WTC11 (cell line): Measurements from ENCODE around the gene EDIL3.

Experiments used
- ATF2 ChIP-seq: sonication (generic); formaldehyde crosslinking; IDR thresholded peaks from 2 replicates; pipeline ENCODE4 v1.8.1; 2022; ENCODE audit warnings: low read depth, missing genetic modification reagents, borderline replicate concordance
- CBFB ChIP-seq: sonication (generic); formaldehyde crosslinking; IDR thresholded peaks from 2 replicates; pipeline ENCODE4 v1.8.1; 2022; ENCODE audit warnings: mild to moderate bottlenecking, low read depth, missing genetic modification reagents
- CREB1 ChIP-seq: sonication (generic); formaldehyde crosslinking; IDR thresholded peaks from 2 replicates; pipeline ENCODE4 v1.8.0; 2023; ENCODE audit warnings: mild to moderate bottlenecking, missing genetic modification reagents
- ELF4 ChIP-seq: sonication (generic); formaldehyde crosslinking; IDR thresholded peaks from 2 replicates; pipeline ENCODE4 v1.8.1; 2022; ENCODE audit warnings: low read depth, mild to moderate bottlenecking, moderate library complexity, missing genetic modification reagents
- ESRRA ChIP-seq: sonication (generic); formaldehyde crosslinking; IDR thresholded peaks from 2 replicates; pipeline ENCODE4 v1.8.1; 2022; ENCODE audit warnings: mild to moderate bottlenecking, missing genetic modification reagents, borderline replicate concordance
- ETV6 ChIP-seq: sonication (generic); formaldehyde crosslinking; IDR thresholded peaks from 2 replicates; pipeline ENCODE4 v1.8.1; 2022; ENCODE audit warnings: mild to moderate bottlenecking, missing genetic modification reagents
- NR2C2 ChIP-seq: sonication (generic); formaldehyde crosslinking; IDR thresholded peaks from 2 replicates; pipeline ENCODE4 v1.8.0; 2022; ENCODE audit warnings: mild to moderate bottlenecking, missing genetic modification reagents
- SP1 ChIP-seq: sonication (generic); formaldehyde crosslinking; conservative IDR thresholded peaks from 2 replicates; pipeline ENCODE4 v1.8.1; 2022; ENCODE audit warnings: missing genetic modification reagents
- TF ChIP-seq, protein P1 (sequence below): sonication (generic); formaldehyde crosslinking; IDR thresholded peaks from 2 replicates; pipeline ENCODE4 v1.8.0; 2022; ENCODE audit warnings: mild to moderate bottlenecking, missing genetic modification reagents
- TF ChIP-seq, protein P2 (sequence below): fragments of 200-600 bp; IDR thresholded peaks from 2 replicates; pipeline ENCODE4 v1.8.0; 2022; ENCODE audit warnings: antibody characterized with exemption
- TF ChIP-seq, protein P3 (sequence below): sonication (generic); formaldehyde crosslinking; IDR thresholded peaks from 2 replicates; pipeline ENCODE4 v1.8.1; 2023; ENCODE audit warnings: mild to moderate bottlenecking, missing genetic modification reagents, moderate library complexity
- TF ChIP-seq, protein P4 (sequence below): sonication (generic); formaldehyde crosslinking; IDR thresholded peaks from 2 replicates; pipeline ENCODE4 v1.8.1; 2023; ENCODE audit warnings: mild to moderate bottlenecking, moderate library complexity, missing genetic modification reagents

- TF ChIP-seq, protein P1, sequence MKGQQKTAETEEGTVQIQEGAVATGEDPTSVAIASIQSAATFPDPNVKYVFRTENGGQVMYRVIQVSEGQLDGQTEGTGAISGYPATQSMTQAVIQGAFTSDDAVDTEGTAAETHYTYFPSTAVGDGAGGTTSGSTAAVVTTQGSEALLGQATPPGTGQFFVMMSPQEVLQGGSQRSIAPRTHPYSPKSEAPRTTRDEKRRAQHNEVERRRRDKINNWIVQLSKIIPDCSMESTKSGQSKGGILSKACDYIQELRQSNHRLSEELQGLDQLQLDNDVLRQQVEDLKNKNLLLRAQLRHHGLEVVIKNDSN (CRISPR knock-in tag), result no peak
- no peak for TF ChIP-seq CBFB (CRISPR knock-in tag)
- TF ChIP-seq, protein P2, sequence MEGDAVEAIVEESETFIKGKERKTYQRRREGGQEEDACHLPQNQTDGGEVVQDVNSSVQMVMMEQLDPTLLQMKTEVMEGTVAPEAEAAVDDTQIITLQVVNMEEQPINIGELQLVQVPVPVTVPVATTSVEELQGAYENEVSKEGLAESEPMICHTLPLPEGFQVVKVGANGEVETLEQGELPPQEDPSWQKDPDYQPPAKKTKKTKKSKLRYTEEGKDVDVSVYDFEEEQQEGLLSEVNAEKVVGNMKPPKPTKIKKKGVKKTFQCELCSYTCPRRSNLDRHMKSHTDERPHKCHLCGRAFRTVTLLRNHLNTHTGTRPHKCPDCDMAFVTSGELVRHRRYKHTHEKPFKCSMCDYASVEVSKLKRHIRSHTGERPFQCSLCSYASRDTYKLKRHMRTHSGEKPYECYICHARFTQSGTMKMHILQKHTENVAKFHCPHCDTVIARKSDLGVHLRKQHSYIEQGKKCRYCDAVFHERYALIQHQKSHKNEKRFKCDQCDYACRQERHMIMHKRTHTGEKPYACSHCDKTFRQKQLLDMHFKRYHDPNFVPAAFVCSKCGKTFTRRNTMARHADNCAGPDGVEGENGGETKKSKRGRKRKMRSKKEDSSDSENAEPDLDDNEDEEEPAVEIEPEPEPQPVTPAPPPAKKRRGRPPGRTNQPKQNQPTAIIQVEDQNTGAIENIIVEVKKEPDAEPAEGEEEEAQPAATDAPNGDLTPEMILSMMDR, result no peak
- TF ChIP-seq ELF4, result no peak
- no peak for TF ChIP-seq NR2C2 (CRISPR knock-in tag)
- no peak for TF ChIP-seq SP1 (CRISPR knock-in tag)
- no peak for TF ChIP-seq ATF2 (CRISPR knock-in tag)
- no peak for TF ChIP-seq ETV6 (CRISPR knock-in tag)
- TF ChIP-seq ESRRA, result no peak
- TF ChIP-seq, protein P3, sequence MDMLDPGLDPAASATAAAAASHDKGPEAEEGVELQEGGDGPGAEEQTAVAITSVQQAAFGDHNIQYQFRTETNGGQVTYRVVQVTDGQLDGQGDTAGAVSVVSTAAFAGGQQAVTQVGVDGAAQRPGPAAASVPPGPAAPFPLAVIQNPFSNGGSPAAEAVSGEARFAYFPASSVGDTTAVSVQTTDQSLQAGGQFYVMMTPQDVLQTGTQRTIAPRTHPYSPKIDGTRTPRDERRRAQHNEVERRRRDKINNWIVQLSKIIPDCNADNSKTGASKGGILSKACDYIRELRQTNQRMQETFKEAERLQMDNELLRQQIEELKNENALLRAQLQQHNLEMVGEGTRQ, result no peak
- TF ChIP-seq, protein P4, sequence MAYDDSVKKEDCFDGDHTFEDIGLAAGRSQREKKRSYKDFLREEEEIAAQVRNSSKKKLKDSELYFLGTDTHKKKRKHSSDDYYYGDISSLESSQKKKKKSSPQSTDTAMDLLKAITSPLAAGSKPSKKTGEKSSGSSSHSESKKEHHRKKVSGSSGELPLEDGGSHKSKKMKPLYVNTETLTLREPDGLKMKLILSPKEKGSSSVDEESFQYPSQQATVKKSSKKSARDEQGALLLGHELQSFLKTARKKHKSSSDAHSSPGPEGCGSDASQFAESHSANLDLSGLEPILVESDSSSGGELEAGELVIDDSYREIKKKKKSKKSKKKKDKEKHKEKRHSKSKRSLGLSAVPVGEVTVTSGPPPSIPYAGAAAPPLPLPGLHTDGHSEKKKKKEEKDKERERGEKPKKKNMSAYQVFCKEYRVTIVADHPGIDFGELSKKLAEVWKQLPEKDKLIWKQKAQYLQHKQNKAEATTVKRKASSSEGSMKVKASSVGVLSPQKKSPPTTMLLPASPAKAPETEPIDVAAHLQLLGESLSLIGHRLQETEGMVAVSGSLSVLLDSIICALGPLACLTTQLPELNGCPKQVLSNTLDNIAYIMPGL, result no peak
- TF ChIP-seq CREB1, result no peak
These were observed 182.5 kb downstream of the EDIL3 start for GRCh38 chr5:84202136-84202535.
